ENCODE results near the gene KIF16B. TPM values are rescaled to one million over a fixed set of nuclear protein-coding genes. Genes with fewer than 3 reads are reported as not detected.

KIF16B gene
- total and polyA plus RNA-seq, 2 of the 8 experiments (the other 6 are each of a cell fraction or from before 2014, with no cell fraction given): 3.0 to 9.2 TPM

DNA sequence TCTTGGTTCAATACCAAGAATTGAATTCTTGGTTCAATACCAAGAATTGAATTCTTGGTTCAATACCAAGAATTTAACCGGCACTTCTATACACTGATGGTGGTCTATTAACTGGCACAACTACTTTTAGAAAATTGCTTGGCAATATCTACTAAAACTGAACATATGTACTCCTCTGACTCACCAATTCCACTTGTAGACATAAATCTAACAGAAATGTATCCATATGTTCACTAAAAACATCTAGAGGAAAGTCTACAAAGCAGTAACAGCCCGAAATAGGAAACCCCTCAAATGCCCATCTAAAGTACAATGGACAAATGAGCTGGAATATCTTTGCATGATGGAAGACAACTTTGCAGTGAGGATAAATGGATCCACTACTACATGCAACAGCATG is 71.9 kb downstream of the KIF16B start (continued):
- TF ChIP-seq KDM1A (IDR thresholded peaks at IDR 0.05; ENCODE audit: borderline replicate concordance, low read length) (no peak), SP4 (IDR thresholded peaks at IDR 0.05; ENCODE audit: low read length) (no peak), SP2 (IDR thresholded peaks at IDR 0.05; ENCODE audit: low read length) (no peak), SAP30 (IDR thresholded peaks at IDR 0.05; ENCODE audit: insufficient read depth, insufficient replicate concordance, low read length) (no peak), TCF12 (IDR thresholded peaks at IDR 0.05; ENCODE audit: low read depth, low read length) (no peak)
- TF ChIP-seq, protein P1, sequence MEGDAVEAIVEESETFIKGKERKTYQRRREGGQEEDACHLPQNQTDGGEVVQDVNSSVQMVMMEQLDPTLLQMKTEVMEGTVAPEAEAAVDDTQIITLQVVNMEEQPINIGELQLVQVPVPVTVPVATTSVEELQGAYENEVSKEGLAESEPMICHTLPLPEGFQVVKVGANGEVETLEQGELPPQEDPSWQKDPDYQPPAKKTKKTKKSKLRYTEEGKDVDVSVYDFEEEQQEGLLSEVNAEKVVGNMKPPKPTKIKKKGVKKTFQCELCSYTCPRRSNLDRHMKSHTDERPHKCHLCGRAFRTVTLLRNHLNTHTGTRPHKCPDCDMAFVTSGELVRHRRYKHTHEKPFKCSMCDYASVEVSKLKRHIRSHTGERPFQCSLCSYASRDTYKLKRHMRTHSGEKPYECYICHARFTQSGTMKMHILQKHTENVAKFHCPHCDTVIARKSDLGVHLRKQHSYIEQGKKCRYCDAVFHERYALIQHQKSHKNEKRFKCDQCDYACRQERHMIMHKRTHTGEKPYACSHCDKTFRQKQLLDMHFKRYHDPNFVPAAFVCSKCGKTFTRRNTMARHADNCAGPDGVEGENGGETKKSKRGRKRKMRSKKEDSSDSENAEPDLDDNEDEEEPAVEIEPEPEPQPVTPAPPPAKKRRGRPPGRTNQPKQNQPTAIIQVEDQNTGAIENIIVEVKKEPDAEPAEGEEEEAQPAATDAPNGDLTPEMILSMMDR (IDR thresholded peaks at IDR 0.05; ENCODE audit: control extremely low read depth in 1 of 3, insufficient read depth in 1 of 3, low read depth in 1 of 3, low read length in 3 of 3): no peak

All from H1 (cell line).